NCI-H748 (cell line): Measurements from ENCODE around the gene CITED1.

ENCODE experiments used
- DNase-seq: peaks from one replicate; lab custom pipeline; 2025; ENCODE audit not compliant: unreplicated experiment; lab: John Stamatoyannopoulos, UW

The CITED1 gene

DNA sequence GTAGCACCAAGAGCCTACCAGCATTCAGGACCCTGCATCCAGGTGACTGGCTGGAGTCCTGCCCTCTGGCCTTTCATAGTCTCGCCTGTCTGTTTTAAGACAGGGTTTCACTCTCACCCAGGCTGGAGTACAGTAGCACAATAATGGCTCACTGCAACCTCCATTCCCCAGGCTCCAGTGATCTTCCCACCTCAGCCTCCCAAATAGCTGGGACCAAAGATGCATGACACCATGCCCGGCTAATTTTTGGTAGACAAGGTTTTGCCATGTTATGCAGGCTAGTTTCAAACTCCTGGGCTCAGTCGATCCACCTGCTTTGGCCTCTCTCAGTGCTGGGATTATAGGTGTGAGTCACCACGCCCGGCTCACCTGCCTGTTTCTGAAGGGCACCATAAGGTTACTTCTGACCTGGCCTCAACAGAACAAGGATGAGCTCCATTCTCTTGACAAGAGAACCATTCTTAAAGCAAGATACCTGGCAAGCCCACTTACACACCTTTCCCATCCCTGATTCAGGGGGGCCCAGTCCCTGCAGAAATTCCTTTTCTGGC is 35.3 kb downstream of the CITED1 start:
- no peak for DNase-seq

DNA sequence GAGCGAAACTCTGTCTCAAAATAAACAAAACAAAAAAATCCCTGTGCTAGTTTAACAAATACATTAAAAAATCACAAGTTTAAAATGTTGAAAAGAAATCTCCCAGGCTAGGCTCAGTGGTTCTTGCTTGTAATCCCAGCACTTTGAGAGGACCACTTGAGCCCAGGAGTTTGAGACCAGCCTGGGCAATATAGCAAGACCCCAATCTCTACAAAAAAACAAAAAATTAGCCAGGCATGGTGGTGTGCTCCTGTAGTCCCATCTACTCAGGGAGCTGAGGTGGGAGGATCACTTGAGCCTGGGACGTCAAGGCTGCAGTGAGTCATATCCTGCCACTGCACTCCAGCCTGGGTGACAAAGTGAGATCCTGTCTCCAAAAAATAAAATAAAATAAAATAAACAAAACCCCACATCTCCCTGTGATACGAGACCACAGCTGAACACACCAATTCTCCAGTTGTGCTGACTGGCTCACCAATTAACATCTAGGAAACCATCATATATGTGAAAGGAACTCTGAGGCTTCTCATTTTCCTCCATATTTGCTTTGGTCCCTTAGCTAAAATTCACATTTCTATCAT is 36.0 kb downstream of the CITED1 start:
- DNase-seq: no peak

DNA sequence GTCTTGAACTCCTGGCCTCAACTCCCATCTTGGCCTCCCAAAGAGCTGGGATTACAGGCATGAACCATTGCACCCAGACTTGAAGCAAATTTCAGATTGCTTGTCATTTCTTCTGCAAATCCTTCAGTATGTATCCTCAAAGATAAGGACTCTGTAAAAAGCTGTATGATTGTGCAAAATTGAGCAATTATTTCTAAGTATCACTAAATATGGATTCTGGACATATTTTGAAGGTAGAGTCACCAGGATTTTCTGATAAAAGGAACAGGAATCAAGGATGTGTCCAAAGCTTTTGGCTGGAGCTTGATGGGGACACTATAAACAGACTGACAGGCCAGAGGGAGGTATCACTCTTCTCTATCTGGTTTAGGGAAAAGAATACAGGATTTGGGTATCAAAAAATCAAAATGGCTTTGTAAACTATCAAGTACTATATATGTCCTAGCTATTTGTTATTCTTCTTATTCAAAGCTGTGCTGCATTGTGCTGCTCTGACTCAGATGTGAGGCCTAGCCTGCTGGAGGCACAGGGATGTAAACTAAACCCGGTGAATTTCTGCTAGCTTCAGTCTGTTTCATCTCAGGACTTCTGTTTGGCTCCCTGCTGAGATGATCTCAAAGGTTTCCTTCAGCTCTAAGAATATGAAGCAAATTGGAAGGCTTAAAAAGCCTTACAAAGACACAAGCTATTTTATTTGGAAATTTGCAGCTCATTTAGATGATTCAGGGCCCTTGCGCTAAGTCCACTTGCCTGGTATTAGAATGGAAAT is 36.9 kb downstream of the CITED1 start:
- no peak for DNase-seq

DNA sequence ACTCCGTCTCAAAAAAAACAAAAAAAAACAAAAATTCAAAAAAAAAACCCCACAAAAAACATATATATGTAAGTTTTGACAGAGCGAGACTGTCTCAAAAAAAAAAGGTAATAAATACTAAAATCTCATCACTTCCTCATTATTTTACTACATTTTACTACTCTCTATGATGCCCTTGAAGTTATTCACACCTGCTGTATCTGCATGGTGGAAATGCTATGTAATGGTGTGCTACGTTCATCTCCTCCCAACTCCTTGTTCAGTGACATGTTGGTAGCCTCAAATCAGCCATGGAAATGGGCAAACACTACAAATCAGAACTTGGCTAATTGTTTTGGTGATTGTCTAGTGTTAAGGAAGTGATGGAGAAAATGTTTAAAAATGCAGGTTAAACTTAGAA is 40.5 kb downstream of the CITED1 start:
- no peak for DNase-seq

DNA sequence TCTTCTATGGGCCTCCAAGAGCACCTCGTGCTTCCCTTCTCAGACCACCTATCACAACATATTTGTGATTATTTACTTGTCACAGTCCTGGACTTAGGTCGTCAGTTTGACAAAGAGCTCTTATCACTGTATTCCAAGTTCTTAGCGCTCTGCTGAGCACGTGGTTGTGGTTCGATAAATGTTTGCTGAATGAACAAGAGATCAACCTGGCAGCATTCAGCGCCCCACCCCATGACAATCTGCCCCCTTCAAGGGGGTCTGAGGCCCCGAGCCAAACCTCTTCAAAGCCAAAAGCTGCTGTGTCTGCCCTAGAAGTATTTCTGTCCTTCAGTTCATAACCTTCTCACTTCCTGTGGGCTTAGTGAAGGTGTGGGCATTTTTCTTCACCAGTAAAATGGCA is 43.6 kb downstream of the CITED1 start:
- no peak for DNase-seq

DNA sequence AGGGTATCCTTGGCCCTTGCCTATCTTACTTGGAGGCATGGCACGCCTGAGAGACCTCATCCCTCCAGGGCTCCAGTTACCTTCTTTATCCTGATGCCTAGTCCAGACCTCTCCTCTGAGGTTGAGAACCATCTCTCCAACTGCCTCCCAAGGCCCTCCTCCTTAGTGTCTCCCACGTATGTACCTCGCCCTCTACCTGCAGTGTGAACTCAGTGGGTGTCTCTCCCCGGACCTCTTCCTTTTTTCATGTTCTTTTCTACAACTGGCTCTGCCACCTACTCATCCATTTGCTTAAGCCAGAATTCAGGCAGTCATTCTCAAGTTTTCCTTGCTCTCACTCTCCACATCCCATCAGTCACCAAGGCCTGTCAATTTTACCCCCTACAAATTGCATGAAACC is 45.3 kb downstream of the CITED1 start:
- DNase-seq: no peak

DNA sequence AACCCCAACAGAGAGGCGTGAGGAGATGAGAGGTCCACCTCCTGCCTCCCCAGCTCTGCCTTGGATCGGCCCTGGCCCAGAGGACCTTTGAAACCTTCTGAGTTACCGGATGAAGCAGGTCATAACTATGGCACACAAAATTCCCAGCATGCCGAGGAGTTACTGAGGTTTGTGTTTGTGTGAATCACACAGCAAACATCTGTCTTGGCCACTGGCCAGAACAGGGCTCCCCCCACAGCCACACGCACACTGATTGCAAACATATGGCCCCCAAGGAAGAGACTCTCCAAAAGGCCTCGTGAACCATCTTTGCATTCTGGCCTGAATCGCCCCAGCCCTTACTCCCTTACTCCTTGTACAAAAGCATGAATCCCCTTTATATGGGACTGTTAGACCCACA is 47.5 kb downstream of the CITED1 start:
- peak; percentile 66 for DNase-seq

DNA sequence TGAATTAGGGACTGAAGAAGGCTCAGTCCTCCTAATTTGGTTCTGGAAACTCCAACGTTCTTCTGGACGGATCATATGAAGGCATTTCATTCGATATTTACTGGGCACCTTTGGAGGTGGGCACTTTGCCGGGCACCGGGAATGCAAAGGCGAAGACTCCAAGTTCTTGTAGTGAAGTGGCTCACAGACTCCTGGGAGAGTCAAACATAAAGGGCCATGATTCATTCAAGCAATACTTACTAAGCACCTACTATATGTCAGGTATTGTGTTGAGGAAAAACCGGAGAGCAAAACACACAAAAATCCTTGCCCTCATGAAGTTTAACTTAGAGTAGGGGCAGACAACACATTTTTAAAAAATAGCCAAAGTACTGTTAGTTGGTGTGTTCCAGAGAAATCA is 49.9 kb downstream of the CITED1 start:
- no peak for DNase-seq

DNA sequence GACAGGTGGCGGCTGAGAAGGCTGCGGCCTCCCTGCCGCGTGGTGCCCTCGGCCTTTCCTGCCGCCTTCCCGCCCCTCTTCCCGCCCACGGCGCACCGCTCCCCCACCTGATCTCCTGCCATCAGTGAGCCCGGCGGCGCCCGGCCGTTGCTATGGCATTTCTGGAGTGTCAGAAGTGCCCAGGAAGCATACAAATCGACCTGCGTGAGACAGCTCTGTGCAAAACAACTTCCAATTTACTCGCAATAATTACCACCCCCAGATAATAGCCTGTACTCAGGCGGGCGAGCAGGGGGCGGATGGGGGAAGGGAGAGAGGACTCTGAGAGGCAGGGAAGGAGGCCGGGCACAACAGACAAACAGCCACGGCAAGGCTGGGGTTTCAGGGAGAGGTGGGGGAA is 50.3 kb downstream of the CITED1 start:
- peak; percentile 98 for DNase-seq

DNA sequence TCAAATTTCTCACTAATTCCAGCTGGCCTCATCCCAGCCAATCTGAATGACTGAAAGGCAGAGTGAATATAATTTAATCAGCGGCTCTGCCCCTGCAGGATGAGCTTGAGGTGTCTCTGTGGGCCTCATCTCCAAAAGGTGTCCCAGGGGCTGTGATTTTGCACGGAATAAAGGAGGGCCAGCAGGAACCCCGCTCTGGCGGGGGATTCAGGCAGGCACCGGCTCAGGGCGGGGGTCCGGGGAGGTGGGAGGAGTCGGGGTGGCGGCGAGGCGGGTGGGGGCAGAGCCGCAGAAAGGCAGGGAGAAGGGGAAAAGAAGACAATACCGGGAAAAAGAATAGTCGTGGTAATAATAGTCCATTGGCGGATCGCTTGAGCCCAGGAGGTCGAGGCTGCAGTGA is 50.9 kb downstream of the CITED1 start:
- peak; percentile 78 for DNase-seq

DNA sequence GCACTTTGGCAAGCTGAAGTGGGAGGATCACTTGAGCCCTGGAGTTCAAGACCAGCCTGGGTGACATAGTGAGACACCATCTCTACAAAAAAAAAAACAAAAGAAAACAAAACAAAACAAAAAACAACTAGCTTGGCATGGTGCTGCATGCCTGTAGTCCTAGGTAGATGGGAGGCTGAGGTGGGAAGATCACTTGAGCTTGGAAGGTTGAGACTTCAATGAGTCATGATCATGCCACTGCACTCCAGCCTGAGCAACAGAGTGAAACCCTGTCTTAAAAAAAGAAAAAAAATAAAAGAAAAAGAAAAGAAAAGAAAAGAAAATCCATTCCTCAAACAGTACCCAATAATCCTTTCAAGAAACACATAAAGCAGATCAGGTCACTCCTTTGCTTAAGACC is 52.0 kb downstream of the CITED1 start:
- no peak for DNase-seq
